Fibroblast of lung (primary cell): Measurements from ENCODE around the gene GRM8. TPM values are rescaled to one million over a fixed set of nuclear protein-coding genes. Genes with fewer than 3 reads are reported as not detected.

Source experiments
- DNase-seq, 2 donors: peaks; one replicate each; pipeline versions ENCODE4 v3.0.0 to v3.0.0-alpha.2; 2010; ENCODE audit warnings: low read depth in 2 of 2
- H2AFZ ChIP-seq: 2 replicates; pipeline ENCODE4 v1.5.1; 2012; ENCODE audit warnings: low read length, control low read depth, inconsistent platforms
- H3K27ac ChIP-seq: 2 replicates; pipeline ENCODE4 v1.5.1; 2011; ENCODE audit warnings: low read length, control low read depth; ENCODE audit not compliant: insufficient read depth
- H3K27me3 ChIP-seq: 2 replicates; pipeline ENCODE4 v1.5.1; 2011; ENCODE audit warnings: mild to moderate bottlenecking, low read length; ENCODE audit not compliant: control insufficient read depth, insufficient read depth
- H3K36me3 ChIP-seq: 2 replicates; pipeline ENCODE4 v1.5.1; 2011; ENCODE audit warnings: low read length; ENCODE audit not compliant: control insufficient read depth, insufficient read depth
- H3K4me1 ChIP-seq: 2 replicates; pipeline ENCODE4 v1.5.1; 2011; ENCODE audit warnings: low read length; ENCODE audit not compliant: control insufficient read depth, insufficient read depth; ENCODE audit errors: extremely low read depth
- H3K4me2 ChIP-seq: 2 replicates; pipeline ENCODE4 v1.5.1; 2011; ENCODE audit warnings: low read length, control low read depth; ENCODE audit not compliant: insufficient read depth; ENCODE audit errors: extremely low read depth
- H3K4me3 ChIP-seq, 4 experiments: fragments of 200-600 bp in 1 of 4; sonication (generic) in 1 of 4; replicated peaks in 1 of 4; 2 replicates each; pipeline ENCODE4 v1.5.1; 2011 to 2016; ENCODE audit warnings: low read length in 4 of 4, low read depth in 3 of 4, mild to moderate bottlenecking in 3 of 4, control low read depth in 2 of 4, inconsistent platforms in 1 of 4, mixed read lengths in 1 of 4; ENCODE audit not compliant: insufficient read depth in 1 of 4; ENCODE audit errors: control extremely low read depth in 1 of 4
- H3K79me2 ChIP-seq: 2 replicates; pipeline ENCODE4 v1.5.1; 2012; ENCODE audit warnings: mild to moderate bottlenecking, low read length, inconsistent platforms; ENCODE audit not compliant: control insufficient read depth, insufficient read depth
- H3K9ac ChIP-seq: 2 replicates; pipeline ENCODE4 v1.5.1; 2011; ENCODE audit warnings: mild to moderate bottlenecking, low read length, control low read depth; ENCODE audit not compliant: insufficient read depth
- H3K9me3 ChIP-seq: 2 replicates; pipeline ENCODE4 v1.5.1; 2012; ENCODE audit warnings: low read depth, low read length; ENCODE audit not compliant: control insufficient read depth, insufficient read depth
- H4K20me1 ChIP-seq: 2 replicates; pipeline ENCODE4 v1.5.1; 2011; ENCODE audit warnings: low read length; ENCODE audit not compliant: control insufficient read depth, insufficient read depth; ENCODE audit errors: extremely low read depth
- EZH2 ChIP-seq: IDR thresholded peaks from 2 replicates; pipeline ENCODE4 v1.5.1; 2012; ENCODE audit warnings: low read length, control low read depth, mild to moderate bottlenecking; ENCODE audit errors: missing control alignments
- polyA plus RNA-seq, 2 donors: library from polyadenylated mRNA; depleted of rRNA in 1 of 2; stranded (reverse) in 1 of 2; unstranded in 1 of 2; fragments of >200 nt; gene quantifications; 2 replicates each; pipeline ENCODE4 v1.2.1, GENCODE V29; 2011 to 2012; ENCODE audit warnings: missing spikeins in 1 of 2
- total RNA-seq: library from RNA; depleted of rRNA; stranded (reverse); fragments of >200 nt; gene quantifications from 2 replicates; pipeline ENCODE4 v1.2.1, GENCODE V29; 2014
- TF ChIP-seq, protein P1 (sequence below), 2 donors: IDR thresholded peaks in 1 of 2; conservative IDR thresholded peaks in 1 of 2; 1 replicate in 1 of 2; 2 replicates in 1 of 2; pipeline ENCODE4 v1.5.1; 2011 to 2012; ENCODE audit warnings: low read length in 2 of 2, control low read depth in 1 of 2, inconsistent platforms in 1 of 2, low read depth in 1 of 2, mild to moderate bottlenecking in 1 of 2

Gene GRM8
- total and polyA plus RNA-seq, 2 donors (not counting 1 experiment from before 2014, with no cell fraction given): not detected

GRCh38 chr7:126996659-126997058 is 256.1 kb downstream of the GRM8 start:
- Histone ChIP-seq H3K4me3 (no peak overlapping the region), H3K27me3 (no peaks in the 10 kb centered on the region), H3K4me1 (no peaks in the 10 kb centered on the region), H4K20me1 (no peaks in the 10 kb centered on the region), H3K9ac (no peak overlapping the region), H3K36me3 (no peaks in the 10 kb centered on the region), H3K27ac (no peak overlapping the region), H2AFZ (no peak overlapping the region), H3K4me2 (no peak overlapping the region), H3K9me3 (no peaks in the 10 kb centered on the region), H3K79me2 (no peaks in the 10 kb centered on the region)
- TF ChIP-seq, protein P1, sequence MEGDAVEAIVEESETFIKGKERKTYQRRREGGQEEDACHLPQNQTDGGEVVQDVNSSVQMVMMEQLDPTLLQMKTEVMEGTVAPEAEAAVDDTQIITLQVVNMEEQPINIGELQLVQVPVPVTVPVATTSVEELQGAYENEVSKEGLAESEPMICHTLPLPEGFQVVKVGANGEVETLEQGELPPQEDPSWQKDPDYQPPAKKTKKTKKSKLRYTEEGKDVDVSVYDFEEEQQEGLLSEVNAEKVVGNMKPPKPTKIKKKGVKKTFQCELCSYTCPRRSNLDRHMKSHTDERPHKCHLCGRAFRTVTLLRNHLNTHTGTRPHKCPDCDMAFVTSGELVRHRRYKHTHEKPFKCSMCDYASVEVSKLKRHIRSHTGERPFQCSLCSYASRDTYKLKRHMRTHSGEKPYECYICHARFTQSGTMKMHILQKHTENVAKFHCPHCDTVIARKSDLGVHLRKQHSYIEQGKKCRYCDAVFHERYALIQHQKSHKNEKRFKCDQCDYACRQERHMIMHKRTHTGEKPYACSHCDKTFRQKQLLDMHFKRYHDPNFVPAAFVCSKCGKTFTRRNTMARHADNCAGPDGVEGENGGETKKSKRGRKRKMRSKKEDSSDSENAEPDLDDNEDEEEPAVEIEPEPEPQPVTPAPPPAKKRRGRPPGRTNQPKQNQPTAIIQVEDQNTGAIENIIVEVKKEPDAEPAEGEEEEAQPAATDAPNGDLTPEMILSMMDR (conservative IDR thresholded peaks at IDR 0.05 in 1 of 2, IDR thresholded peaks at IDR 0.05 in 1 of 2; ENCODE audit: low read depth in 1 of 2, low read length in 2 of 2): no peak
- TF ChIP-seq EZH2: no peak
- no peak for DNase-seq

DNA sequence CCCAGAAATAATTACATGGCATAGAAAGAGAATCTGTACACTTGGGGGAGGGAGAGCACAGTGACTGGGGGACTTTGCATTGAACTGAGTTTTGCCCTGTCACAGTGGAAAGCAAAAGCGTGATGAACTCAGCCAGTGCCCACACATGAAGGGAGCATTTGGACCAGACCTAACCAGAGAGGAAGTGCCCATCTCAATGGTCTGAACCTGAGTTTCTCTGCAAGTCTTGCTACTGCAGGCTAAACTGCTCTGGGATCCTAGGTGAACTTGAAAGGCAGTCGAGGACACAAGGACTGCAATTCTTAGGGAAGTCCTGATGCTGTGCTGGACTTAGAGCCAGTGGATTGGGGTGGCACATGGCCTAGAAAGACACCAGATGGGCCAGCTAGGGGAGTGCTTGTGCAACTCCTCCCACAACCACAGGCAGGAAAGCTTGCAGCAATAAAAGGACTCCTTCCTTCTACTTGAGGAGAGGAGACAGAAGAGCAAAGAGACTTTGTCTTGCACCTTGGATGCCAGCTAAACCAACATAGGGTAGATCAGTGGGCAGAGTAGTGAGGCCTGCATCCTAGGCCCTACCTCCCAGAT is 259.0 kb downstream of the GRM8 start:
- Histone ChIP-seq H3K4me2 (no peak overlapping the region), H3K4me1 (no peaks in the 10 kb centered on the region), H3K36me3 (no peaks in the 10 kb centered on the region), H4K20me1 (no peaks in the 10 kb centered on the region), H3K27ac (no peak overlapping the region), H3K4me3 (no peak overlapping the region), H3K79me2 (no peaks in the 10 kb centered on the region), H3K9me3 (no peaks in the 10 kb centered on the region), H2AFZ (no peak overlapping the region), H3K9ac (no peak overlapping the region), H3K27me3 (no peaks in the 10 kb centered on the region)
- DNase-seq: no peak
- no peak for TF ChIP-seq EZH2
- TF ChIP-seq, protein P1 (conservative IDR thresholded peaks at IDR 0.05 in 1 of 2, IDR thresholded peaks at IDR 0.05 in 1 of 2; ENCODE audit: low read depth in 1 of 2, low read length in 2 of 2): no peak

- no peak for TF ChIP-seq EZH2
- TF ChIP-seq, protein P1 (conservative IDR thresholded peaks at IDR 0.05 in 1 of 2, IDR thresholded peaks at IDR 0.05 in 1 of 2; ENCODE audit: low read depth in 1 of 2, low read length in 2 of 2): no peak
- Histone ChIP-seq H3K27ac (no peak overlapping the region), H3K4me1 (no peaks in the 10 kb centered on the region), H4K20me1 (no peaks in the 10 kb centered on the region), H3K9ac (no peak overlapping the region), H2AFZ (no peak overlapping the region), H3K4me2 (no peak overlapping the region), H3K27me3 (no peaks in the 10 kb centered on the region), H3K36me3 (no peaks in the 10 kb centered on the region), H3K79me2 (no peaks in the 10 kb centered on the region), H3K9me3 (no peaks in the 10 kb centered on the region), H3K4me3 (no peak overlapping the region)
- no peak for DNase-seq
Measured at GRCh38 chr7:126988022-126988421, 264.7 kb downstream of the GRM8 start.
